Endodermal cell (in vitro differentiated cells): ENCODE measurements around the gene PGM1. TPM values are rescaled to one million over a fixed set of nuclear protein-coding genes. Genes with fewer than 3 reads are reported as not detected.

Experiments used
- DNase-seq: peaks from one replicate; pipeline ENCODE4 v3.0.0-alpha.2; 2017
- H3K27ac ChIP-seq: 2 replicates; pipeline ENCODE4 v1.5.1; 2013; ENCODE audit warnings: mild to moderate bottlenecking, low read depth, low read length, moderate library complexity
- H3K27me3 ChIP-seq: 2 replicates; pipeline ENCODE4 v1.6.1; 2013; ENCODE audit warnings: mild to moderate bottlenecking, low read length, moderate library complexity; ENCODE audit not compliant: insufficient read depth, control insufficient read depth, poor library complexity, severe bottlenecking
- H3K36me3 ChIP-seq: 2 replicates; pipeline ENCODE4 v1.7.0; 2013; ENCODE audit warnings: mild to moderate bottlenecking, low read length, moderate library complexity; ENCODE audit not compliant: control insufficient read depth, insufficient read depth
- H3K4me1 ChIP-seq: one replicate; pipeline ENCODE4 v1.7.0; 2013; ENCODE audit warnings: low read length; ENCODE audit not compliant: control insufficient read depth, insufficient read depth
- H3K4me3 ChIP-seq: 2 replicates; pipeline ENCODE4 v1.5.1; 2013; ENCODE audit warnings: mild to moderate bottlenecking, low read length, moderate library complexity
- H3K9ac ChIP-seq: 2 replicates; pipeline ENCODE4 v1.6.1; 2013; ENCODE audit warnings: mild to moderate bottlenecking, low read length, moderate library complexity; ENCODE audit not compliant: poor library complexity, severe bottlenecking; ENCODE audit errors: extremely low read depth
- H3K9me3 ChIP-seq: 2 replicates; pipeline ENCODE4 v1.6.1; 2013; ENCODE audit warnings: mild to moderate bottlenecking, low read length, moderate library complexity; ENCODE audit not compliant: control insufficient read depth
- H3K27ac Mint-ChIP-seq: 2 replicates; pipeline ENCODE4 v1.8.0; 2020; ENCODE audit warnings: mixed read lengths
- H3K27me3 Mint-ChIP-seq: 2 replicates; pipeline ENCODE4 v1.8.0; 2021; ENCODE audit warnings: mild to moderate bottlenecking, mixed read lengths; ENCODE audit not compliant: insufficient read depth
- H3K36me3 Mint-ChIP-seq: 2 replicates; pipeline ENCODE4 v1.8.0; 2020; ENCODE audit warnings: low read depth, mixed read lengths
- H3K4me1 Mint-ChIP-seq: 2 replicates; pipeline ENCODE4 v1.8.0; 2020; ENCODE audit warnings: mixed read lengths
- H3K4me3 Mint-ChIP-seq: 2 replicates; pipeline ENCODE4 v1.8.0; 2020; ENCODE audit warnings: mild to moderate bottlenecking, moderate library complexity, mixed read lengths
- H3K9me3 Mint-ChIP-seq: 2 replicates; pipeline ENCODE4 v1.8.0; 2020; ENCODE audit warnings: mild to moderate bottlenecking, mixed read lengths
- WGBS, 2 experiments: methylation state at CpG; one replicate each; pipeline versions ENCODE4 v1.1.5 to v1.1.7; 2013; ENCODE audit warnings: missing lambda C conversion rate in 2 of 2, mixed read lengths in 1 of 2; ENCODE audit not compliant: insufficient coverage in 1 of 2, insufficient read length in 1 of 2; 5-methylcytosine and 5-hydroxymethylcytosine counted together
- total RNA-seq, 2 donors: library from RNA; stranded (reverse); fragmentation: NEBNext Ultra II Directional in 1 of 2; extraction: Animal tissue kit (Norgen Biotek cat#: 25700) in 1 of 2; gene quantifications; 2 replicates in 1 of 2; 3 replicates in 1 of 2; pipeline ENCODE4 v1.2.1, GENCODE V29; 2021
- TF ChIP-seq, protein P1 (sequence below): fragments of 200-600 bp; sonication (generic); conservative IDR thresholded peaks from 2 replicates; pipeline ENCODE4 v1.5.0; 2021; ENCODE audit warnings: antibody characterized with exemption, mild to moderate bottlenecking

Gene PGM1
- total RNA-seq, 2 donors from 2014 or later = 119 to 165 TPM

DNA sequence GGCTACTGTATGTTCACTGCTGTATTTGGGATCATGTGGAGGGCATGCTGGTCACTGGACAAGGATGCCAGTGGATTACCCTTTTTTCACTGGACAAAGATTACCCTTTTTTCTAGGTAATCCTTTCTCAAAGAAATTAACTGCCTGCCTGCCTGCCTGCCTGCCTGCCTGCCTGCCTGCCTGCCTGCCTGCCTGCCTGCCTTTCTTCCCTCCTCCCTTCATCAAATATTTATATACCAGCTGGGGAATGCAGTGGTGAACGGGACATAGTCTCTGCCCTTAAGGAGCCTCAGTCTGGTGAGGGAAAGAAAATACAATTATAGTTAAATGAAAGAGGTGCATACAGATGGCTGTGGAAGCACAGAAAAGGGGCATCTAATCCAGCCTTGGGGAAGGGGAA, 85.0 kb downstream of the PGM1 start:
- no peaks in the 10 kb centered on the region for H3K27me3 ChIP-seq
- no peak overlapping the region for H3K4me3 ChIP-seq
- TF ChIP-seq, protein P1, sequence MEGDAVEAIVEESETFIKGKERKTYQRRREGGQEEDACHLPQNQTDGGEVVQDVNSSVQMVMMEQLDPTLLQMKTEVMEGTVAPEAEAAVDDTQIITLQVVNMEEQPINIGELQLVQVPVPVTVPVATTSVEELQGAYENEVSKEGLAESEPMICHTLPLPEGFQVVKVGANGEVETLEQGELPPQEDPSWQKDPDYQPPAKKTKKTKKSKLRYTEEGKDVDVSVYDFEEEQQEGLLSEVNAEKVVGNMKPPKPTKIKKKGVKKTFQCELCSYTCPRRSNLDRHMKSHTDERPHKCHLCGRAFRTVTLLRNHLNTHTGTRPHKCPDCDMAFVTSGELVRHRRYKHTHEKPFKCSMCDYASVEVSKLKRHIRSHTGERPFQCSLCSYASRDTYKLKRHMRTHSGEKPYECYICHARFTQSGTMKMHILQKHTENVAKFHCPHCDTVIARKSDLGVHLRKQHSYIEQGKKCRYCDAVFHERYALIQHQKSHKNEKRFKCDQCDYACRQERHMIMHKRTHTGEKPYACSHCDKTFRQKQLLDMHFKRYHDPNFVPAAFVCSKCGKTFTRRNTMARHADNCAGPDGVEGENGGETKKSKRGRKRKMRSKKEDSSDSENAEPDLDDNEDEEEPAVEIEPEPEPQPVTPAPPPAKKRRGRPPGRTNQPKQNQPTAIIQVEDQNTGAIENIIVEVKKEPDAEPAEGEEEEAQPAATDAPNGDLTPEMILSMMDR = no peak
- H3K27ac ChIP-seq = no peak overlapping the region
- Mint-ChIP-seq H3K27ac (no peak overlapping the region), H3K9me3 (peaks cover 20% of the 10 kb centered on the region), H3K4me3 (no peak overlapping the region), H3K36me3 (no peaks in the 10 kb centered on the region), H3K27me3 (no peaks in the 10 kb centered on the region), H3K4me1 (peaks cover 19% of the 10 kb centered on the region)
- H3K9ac ChIP-seq = no peak overlapping the region
- 94% methylated on average over 1 of the region's 1 CpG; no CpG with 5 or more reads in 1 of the 2 experiments for WGBS, 2 experiments
- H3K4me1 ChIP-seq = peaks cover 3% of the 10 kb centered on the region
- DNase-seq = no peak
- no peaks in the 10 kb centered on the region for H3K36me3 ChIP-seq
- peaks cover 12% of the 10 kb centered on the region for H3K9me3 ChIP-seq

DNA sequence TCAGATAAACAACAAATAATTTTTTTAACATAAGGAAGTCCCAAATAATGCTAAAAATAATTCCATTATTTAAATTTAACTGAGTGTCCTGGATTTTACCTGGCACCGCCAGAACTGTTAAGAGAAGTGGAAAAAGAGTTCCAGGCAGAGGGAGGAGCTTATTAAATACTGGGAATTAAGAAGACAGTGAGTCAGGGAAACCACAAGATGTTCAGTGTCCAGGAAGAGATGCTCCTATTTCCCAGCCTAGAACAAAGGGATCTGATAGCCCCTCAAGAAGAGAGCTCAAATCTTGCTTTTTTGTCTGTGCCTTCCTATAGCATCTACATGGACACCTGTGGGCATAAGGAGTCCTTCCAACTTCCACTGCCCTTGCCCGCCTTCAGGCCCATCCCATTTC, 85.9 kb downstream of the PGM1 start:
- H3K27me3 ChIP-seq = no peaks in the 10 kb centered on the region
- no peaks in the 10 kb centered on the region for H3K36me3 Mint-ChIP-seq
- no peaks in the 10 kb centered on the region for H3K27me3 Mint-ChIP-seq
- TF ChIP-seq, protein P1 = no peak
- peaks cover 20% of the 10 kb centered on the region for H3K9me3 Mint-ChIP-seq
- peaks cover 3% of the 10 kb centered on the region for H3K4me1 ChIP-seq
- no peak overlapping the region for H3K27ac Mint-ChIP-seq
- no peaks in the 10 kb centered on the region for H3K36me3 ChIP-seq
- WGBS, 2 experiments = 96% methylated on average over 2 of the region's 2 CpGs; no CpG with 5 or more reads in 1 of the 2 experiments
- no peak overlapping the region for H3K27ac ChIP-seq
- H3K4me3 Mint-ChIP-seq = no peak overlapping the region
- H3K9ac ChIP-seq = no peak overlapping the region
- no peak for DNase-seq
- H3K4me1 Mint-ChIP-seq = peaks cover 19% of the 10 kb centered on the region
- H3K9me3 ChIP-seq = peaks cover 12% of the 10 kb centered on the region
- H3K4me3 ChIP-seq = no peak overlapping the region

DNA sequence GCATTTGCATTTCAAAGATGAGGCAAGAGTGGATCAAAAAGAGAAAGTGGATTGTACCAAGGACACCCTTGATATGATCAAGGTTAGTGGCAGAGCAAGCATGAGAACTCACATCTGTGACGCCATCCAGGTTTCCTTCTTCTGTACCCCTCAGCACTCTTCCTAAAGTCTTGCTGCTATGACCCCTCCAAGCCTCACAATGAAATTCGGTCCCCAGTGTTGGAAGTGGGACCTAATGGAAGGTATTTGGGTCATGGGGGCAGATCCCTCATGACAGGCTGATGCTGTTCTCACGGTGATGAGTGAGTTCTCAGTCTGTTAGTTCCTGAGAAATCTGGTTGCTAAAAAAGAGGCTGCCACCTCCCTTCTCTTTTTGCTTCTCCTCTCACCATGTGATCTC, 86.4 kb downstream of the PGM1 start:
- H3K9me3 ChIP-seq = peaks cover 12% of the 10 kb centered on the region
- H3K4me1 ChIP-seq = peaks cover 3% of the 10 kb centered on the region
- H3K27me3 ChIP-seq = no peaks in the 10 kb centered on the region
- H3K4me3 ChIP-seq = no peak overlapping the region
- no peak for DNase-seq
- no peak overlapping the region for H3K4me3 Mint-ChIP-seq
- peaks cover 20% of the 10 kb centered on the region for H3K9me3 Mint-ChIP-seq
- H3K27ac ChIP-seq = no peak overlapping the region
- no peaks in the 10 kb centered on the region for H3K36me3 ChIP-seq
- no peaks in the 10 kb centered on the region for H3K36me3 Mint-ChIP-seq
- H3K27me3 Mint-ChIP-seq = no peaks in the 10 kb centered on the region
- peaks cover 18% of the 10 kb centered on the region for H3K4me1 Mint-ChIP-seq
- H3K27ac Mint-ChIP-seq = no peak overlapping the region
- H3K9ac ChIP-seq = no peak overlapping the region
- 86 to 95% methylated on average over 3 of the region's 3 CpGs for WGBS, 2 experiments
- TF ChIP-seq, protein P1 = no peak
